T-helper 2 cell (primary cell): ENCODE results near the gene RACGAP1.

ENCODE experiments used
- DNase-seq, 5 experiments: peaks; one replicate each; pipeline versions ENCODE4 v3.0.0 to v3.0.0-alpha.2; 2012 to 2022

The RACGAP1 gene

DNA sequence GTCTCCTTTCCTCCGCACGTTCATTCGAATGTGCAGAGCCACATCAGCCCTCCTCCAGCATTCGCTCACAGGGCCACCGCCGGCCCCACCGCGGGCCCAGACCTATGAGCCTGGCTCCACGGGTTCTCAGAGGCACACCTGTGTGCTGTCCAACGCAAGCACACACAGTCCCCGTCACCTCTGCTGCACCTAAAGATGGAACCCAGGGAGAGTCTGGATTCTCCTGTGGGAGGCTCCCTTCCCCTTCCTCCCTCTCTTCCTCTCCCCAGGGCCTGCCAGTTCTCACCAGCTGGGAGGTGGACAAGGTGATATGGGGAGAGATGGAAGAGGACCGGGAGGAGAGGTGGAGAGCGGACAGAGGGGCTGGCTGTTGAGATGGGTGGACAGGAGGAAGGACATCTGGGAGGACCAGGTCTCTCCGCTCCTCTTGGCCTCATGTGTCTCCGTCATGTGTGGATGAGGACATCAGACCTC is 57.5 kb downstream of the RACGAP1 start:
- DNase-seq: no peak

DNA sequence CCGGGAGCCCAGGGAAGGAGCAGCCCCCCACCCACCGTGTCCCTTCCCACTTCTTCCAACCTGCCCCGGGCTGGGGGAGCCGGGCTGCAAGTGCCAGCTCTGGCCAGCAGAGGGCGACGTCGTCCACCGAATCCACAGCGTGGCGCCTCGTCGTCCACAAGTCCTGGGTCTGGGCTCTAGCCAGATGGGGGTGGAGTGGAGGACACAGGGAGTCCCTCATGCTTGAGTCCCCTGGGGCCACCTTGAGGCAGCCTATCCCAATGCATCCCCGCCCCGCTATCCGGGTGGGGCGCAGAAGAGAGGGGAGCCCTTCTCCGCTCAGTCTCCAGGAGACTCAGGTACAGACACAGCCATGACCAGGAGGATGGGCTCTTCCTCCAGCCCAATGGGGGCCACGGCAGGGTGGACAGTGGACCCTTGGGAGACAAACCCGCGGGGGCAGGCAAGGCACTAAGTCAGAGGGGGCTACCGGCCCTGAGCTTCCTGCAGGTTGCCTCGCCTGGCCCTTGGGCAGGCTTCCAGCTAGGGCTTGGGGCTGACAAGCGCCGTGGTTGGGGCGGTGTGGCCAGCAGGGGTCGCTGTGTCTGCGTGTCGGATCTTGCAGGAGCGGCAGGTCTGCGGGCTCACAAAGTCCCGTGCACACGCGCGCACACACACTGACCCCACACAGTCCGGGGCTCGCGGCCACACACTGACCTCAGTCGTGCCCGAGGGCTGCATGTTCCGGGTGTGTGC is 58.1 kb downstream of the RACGAP1 start:
- DNase-seq: peak; percentile 77 to 92 (median 87)

GRCh38 chr12:49966511-49967041 is 58.7 kb downstream of the RACGAP1 start:
- no peak for DNase-seq

DNA sequence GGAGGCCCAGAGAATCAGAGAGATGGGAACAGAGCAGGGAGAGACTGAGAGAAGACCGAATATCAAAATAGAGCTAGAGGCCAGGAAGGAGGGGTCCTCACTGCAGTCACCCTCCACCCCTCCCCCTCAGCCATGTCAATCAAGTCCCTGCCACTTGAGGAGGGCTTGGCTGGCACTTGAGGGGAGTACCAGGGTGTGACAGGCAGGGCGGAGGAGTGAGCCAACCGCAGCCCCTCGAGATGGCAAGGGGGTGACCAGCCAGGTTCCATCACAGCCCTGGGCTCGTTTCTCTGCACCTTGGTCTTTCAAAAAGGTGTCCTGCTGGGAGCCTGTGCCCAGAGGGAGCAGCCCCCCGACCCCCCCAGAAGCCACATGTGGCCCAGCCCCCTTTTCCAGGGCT is 59.5 kb downstream of the RACGAP1 start:
- DNase-seq: no peak

DNA sequence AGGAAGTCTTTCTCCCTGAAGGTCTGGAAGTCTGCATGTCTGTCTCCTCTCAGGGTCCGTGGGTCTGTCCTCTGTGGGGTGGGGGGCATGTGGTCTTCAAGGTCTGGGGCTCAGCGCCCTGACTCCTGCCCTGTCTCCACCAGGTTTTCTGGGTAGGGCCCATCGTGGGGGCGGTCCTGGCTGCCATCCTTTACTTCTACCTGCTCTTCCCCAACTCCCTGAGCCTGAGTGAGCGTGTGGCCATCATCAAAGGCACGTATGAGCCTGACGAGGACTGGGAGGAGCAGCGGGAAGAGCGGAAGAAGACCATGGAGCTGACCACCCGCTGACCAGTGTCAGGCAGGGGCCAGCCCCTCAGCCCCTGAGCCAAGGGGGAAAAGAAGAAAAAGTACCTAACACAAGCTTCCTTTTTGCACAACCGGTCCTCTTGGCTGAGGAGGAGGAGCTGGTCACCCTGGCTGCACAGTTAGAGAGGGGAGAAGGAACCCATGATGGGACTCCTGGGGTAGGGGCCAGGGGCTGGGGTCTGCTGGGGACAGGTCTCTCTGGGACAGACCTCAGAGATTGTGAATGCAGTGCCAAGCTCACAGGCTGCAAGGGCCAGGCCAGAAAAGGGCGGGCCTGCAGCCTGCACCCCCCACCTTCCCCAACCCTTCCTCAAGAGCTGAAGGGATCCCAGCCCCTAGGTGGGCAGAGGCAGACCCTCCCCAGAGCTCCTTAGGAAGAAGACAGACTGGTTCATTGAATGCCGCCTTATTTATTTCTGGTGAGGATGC is 60.3 kb downstream of the RACGAP1 start:
- DNase-seq: no peak

DNA sequence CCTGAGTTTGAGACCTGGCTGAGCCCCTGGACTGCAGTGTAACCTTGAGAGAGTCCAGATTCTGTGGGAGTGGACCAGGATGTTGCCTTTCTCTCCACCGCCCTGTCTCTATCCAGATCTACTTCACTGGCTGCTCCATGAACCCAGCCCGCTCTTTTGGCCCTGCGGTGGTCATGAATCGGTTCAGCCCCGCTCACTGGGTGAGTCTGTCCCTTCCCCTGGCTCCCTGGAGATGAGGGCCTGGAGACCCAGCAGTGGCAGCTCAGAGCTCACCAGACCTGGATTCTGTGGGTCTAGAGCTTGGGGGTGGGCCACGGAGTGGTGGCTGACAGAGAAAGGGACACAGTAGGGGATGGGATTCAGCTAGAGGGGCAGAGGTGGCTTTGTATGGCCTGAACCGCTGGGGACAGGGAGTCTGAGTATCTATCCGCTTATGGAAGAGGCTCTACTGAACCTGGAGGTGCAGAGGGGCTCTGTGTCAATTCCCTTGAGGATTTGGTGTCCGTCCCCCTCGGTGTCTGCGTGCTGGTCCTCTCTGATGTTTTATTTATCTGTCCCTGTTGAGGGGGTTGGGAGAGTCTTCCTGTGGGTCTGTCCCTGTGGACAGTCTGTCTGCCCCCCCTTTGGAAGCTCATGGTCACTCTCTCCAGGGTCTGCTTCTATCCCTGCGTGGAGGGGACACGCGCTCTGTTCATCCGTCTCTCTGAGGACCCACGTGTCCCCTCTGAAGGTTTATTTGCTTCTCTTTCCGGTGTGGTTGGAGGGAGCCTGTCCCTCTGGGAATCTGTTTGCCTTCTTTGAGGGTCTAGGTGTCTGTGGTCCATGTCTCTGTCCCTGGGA is 61.1 kb downstream of the RACGAP1 start:
- no peak for DNase-seq

DNA sequence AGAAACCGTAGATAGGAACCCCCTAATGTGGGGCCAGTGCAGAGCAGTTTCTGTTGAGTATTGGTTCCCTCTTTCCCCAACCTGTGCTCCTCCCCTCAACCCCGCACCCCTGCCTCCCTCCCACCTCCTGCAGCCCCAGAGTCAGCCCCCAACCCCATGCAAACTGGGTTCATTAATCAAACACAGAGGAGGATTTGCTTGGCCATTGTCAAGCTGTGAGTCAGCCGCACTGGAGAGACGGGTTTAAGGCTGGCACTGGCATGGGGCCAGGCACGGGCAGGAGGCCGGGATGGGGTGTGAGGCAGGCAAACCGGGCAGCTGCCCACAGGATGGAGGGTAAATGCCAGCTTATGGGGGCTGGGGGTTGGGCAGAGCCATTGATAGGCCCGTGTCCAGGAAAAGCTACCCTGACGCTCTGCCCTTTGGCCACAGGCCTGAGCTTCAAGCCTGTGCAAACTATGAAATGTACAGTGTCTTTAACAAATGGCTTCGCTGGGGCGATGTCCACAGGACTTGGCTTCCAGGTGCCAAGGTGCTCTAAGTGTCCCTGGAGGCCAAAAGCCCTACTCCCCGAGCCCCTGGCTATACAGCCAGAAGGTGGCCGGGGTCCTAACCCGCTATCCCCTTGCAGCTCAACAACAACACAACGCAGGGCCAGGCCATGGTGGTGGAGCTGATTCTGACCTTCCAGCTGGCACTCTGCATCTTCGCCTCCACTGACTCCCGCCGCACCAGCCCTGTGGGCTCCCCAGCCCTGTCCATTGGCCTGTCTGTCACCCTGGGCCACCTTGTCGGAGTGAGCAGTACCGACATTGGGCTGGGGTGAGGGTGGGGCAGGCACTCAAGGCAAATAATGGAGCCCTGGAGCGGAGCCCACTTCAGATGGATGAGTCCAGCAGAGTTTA is 62.2 kb downstream of the RACGAP1 start:
- DNase-seq: no peak

GRCh38 chr12:49961993-49962764 is 63.1 kb downstream of the RACGAP1 start:
- no peak for DNase-seq

GRCh38 chr12:49961111-49961922 is 64.0 kb downstream of the RACGAP1 start, which contains the start of gene AQP5:
TSS of gene AQP5 (plus strand) at chr12:49961872. CDS start at chr12:49962018, 146 bp downstream.
- no peak for DNase-seq

DNA sequence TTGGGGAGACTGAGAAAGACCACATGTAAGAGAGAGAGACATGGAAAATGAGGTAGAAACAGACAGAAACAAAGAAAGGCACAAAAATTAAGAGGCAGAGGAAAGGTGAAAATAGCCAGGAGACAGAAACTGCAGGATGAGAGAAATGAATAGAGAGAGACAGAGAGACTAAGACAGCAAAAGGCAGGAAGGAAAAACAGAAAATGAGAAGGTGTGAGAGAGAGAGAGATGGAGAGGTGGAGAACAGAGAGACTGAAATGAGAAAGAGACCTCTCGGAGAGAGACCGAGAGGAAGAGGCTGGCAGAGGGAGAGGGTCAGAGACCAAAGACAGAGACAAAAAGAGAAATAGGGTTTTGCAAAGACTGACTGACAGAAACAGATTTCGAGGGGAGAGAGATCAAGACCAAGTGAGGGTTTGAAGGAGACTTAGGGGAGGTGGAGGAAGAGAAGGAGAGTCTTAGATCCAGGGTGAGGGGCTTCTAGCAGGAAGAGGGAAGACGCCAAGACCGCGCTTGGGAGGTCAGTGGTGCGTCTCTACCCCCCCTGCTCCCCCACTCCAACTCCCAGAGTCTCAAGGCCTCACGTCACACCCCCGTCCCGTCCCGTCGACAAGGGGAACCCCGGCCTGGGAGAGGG is 64.7 kb downstream of the RACGAP1 start:
- DNase-seq: no peak

DNA sequence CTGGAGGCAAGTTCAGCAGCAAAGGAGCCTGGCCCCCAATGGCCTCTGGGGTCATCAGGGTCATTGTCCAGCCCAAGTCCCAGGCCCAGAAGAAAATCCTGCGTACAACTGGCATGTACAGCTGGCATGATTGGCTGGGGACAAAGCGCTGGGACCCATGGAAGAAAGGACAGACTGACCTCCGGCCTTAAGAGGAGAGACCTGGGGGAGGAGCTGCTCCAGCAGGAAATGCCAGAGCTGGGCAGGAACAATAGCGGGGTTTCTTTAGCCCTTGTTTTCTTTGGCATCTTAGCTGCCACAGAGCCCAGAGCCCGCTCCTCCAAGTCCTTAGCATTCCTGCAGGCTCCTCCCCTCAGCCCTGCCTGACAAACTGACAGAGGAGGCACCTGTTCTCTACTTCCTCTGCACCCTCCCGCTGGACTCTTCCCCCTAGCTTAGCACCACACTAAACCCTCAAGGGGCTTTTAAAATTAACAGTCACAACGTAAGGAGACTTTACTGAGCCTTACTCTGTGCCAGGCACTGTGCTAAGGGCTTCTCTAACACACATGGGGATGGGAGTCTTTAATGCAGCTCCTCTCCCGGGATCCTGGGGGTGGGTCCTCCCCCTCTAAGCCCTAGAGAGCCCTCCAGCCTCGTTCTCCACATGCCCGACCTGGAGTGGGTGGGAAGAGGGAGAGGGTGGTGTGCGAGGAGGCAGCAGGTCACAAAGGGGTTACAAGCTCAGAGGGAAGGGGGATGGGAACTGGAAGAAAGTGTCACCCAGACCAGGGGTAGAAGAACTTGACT is 65.4 kb downstream of the RACGAP1 start:
- DNase-seq: no peak

DNA sequence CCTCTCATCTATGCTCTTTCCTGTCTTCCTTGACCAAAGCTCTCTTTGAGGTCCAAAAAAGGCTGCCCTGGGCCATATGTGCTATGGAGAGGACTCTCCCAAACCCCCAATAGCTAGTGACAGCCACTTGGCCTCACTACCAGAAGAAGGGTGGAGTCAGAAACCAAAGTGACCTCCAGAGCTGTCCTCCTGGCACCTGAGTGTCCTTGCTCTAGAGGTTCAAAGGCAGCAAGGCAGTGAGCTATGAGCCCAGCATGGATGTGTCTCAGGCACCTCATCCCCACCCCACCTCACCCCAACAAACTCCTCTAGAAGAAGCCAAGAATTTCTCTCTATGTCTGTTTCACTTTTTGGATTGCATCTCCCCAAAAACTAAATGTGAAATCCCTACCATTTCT is 67.7 kb downstream of the RACGAP1 start:
- DNase-seq: no peak

DNA sequence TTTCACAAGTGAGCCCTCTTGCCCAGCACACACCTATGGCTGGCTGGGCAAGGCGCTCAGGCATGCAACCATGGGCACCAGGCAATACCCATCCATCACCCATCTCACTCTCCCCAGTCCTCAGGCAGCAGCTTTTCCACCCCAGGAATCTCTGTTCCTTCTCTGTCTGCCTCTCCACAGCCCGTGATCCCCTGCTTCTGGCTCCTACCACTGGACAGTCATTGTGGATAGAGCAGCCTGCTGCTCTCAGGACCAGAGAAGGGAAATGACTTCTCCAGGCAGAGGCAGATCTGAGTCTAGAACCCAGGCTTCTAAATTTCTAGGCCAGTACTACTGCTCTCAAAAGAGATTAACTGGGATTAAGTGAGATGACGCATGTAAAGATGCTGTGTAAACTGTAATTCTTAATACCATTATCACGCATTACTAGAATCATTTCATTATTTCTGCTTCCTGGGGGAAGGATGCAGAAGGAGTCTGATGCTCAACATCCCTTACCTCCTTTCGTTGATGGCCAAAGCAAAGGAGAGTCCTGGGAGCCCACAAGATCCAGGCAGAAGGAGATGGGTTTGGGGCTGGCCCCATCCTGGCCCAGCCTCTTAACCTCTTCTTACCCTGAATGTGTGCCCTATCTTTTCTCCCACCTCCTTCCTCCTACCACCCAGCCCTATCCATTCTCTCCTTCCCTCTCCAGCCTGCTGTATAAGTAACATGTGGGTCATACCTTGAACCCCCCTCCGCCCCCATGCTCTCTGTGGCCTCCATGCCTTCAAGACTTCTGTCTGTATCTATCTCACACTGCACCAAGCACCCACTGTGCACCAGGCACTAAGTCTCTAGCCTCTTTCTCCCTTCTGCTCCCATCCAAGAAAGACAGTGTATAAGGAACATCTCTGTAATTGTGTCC is 68.4 kb downstream of the RACGAP1 start:
- DNase-seq: no peak

GRCh38 chr12:49955899-49956662 is 69.2 kb downstream of the RACGAP1 start:
- DNase-seq: no peak

- DNase-seq: no peak
These were observed 70.1 kb downstream of the RACGAP1 start for GRCh38 chr12:49954863-49955830.
